Activated T-cell treated with anti-CD3 and anti-CD28 coated beads, Interleukin-2, amount 50 U/mL, for 4 hours (primary cell): Measurements from ENCODE around the gene KCNQ2. TPM values are rescaled to one million over a fixed set of nuclear protein-coding genes. Genes with fewer than 3 reads are reported as not detected.

Source experiments
- ATAC-seq, 2 donors: fragments of 200-7000 bp; cut with Tn5 transposase; one replicate each; pipeline ENCODE4 v1.10.0; 2021
- DNase-seq: peaks from one replicate; pipeline ENCODE4 v3.0.0-alpha.2; 2020
- H3K27me3 Mint-ChIP-seq: one replicate; pipeline ENCODE4 v1.8.0; 2021; ENCODE audit warnings: low read depth, mixed read lengths
- H3K36me3 Mint-ChIP-seq: one replicate; pipeline ENCODE4 v1.8.0; 2022; ENCODE audit warnings: mixed read lengths; ENCODE audit not compliant: insufficient read depth
- H3K4me1 Mint-ChIP-seq: one replicate; pipeline ENCODE4 v1.8.0; 2021; ENCODE audit warnings: low read depth, mixed read lengths
- H3K4me3 Mint-ChIP-seq: one replicate; pipeline ENCODE4 v1.8.0; 2021; ENCODE audit warnings: mild to moderate bottlenecking, moderate library complexity, mixed read lengths
- H3K9me3 Mint-ChIP-seq: one replicate; pipeline ENCODE4 v1.8.0; 2021; ENCODE audit warnings: mixed read lengths
- total RNA-seq, 3 donors: library from RNA; stranded (reverse); gene quantifications; one replicate each; pipeline ENCODE4 v1.2.1, GENCODE V29; 2021

Gene KCNQ2
- total RNA-seq, 3 donors from 2014 or later: not detected

- DNase-seq (no peak), ATAC-seq (no peak)
- Mint-ChIP-seq H3K27me3 (peaks cover 12% of the 10 kb centered on the region), H3K4me3 (no peak overlapping the region), H3K4me1 (peaks cover 3% of the 10 kb centered on the region), H3K9me3 (no peaks in the 10 kb centered on the region), H3K36me3 (no peaks in the 10 kb centered on the region)
These were observed 58.3 kb downstream of the KCNQ2 start for GRCh38 chr20:63413963-63414684.

GRCh38 chr20:63413323-63413722 is 59.1 kb downstream of the KCNQ2 start:
- Mint-ChIP-seq H3K36me3 (no peaks in the 10 kb centered on the region), H3K27me3 (peaks cover 12% of the 10 kb centered on the region), H3K4me1 (peaks cover 3% of the 10 kb centered on the region), H3K4me3 (no peak overlapping the region), H3K9me3 (no peaks in the 10 kb centered on the region)
- no peak for DNase-seq
- ATAC-seq: no peak

- Mint-ChIP-seq H3K4me3 (no peak overlapping the region), H3K27me3 (peaks cover 12% of the 10 kb centered on the region), H3K36me3 (no peaks in the 10 kb centered on the region), H3K9me3 (no peaks in the 10 kb centered on the region), H3K4me1 (peaks cover 3% of the 10 kb centered on the region)
- DNase-seq (no peak), ATAC-seq (no peak)
These were observed 59.6 kb downstream of the KCNQ2 start for GRCh38 chr20:63412889-63413288.

- DNase-seq (no peak), ATAC-seq (no peak)
- H3K4me1 Mint-ChIP-seq: peaks cover 3% of the 10 kb centered on the region
- H3K9me3 Mint-ChIP-seq: no peaks in the 10 kb centered on the region
- no peaks in the 10 kb centered on the region for H3K36me3 Mint-ChIP-seq
- H3K27me3 Mint-ChIP-seq: peaks cover 10% of the 10 kb centered on the region
- H3K4me3 Mint-ChIP-seq: no peak overlapping the region
These were observed 60.4 kb downstream of the KCNQ2 start for GRCh38 chr20:63411898-63412631.

- Mint-ChIP-seq H3K36me3 (no peaks in the 10 kb centered on the region), H3K9me3 (no peaks in the 10 kb centered on the region), H3K4me1 (peaks cover 3% of the 10 kb centered on the region), H3K4me3 (no peak overlapping the region), H3K27me3 (peaks cover 7% of the 10 kb centered on the region)
- ATAC-seq (no peak), DNase-seq (no peak)
These were observed 61.1 kb downstream of the KCNQ2 start for GRCh38 chr20:63411151-63411897.

- ATAC-seq: no peak
- H3K4me1 Mint-ChIP-seq: peaks cover 3% of the 10 kb centered on the region
- H3K27me3 Mint-ChIP-seq: peaks cover 7% of the 10 kb centered on the region
- no peak for DNase-seq
- no peaks in the 10 kb centered on the region for H3K36me3 Mint-ChIP-seq
- H3K4me3 Mint-ChIP-seq: no peak overlapping the region
- no peaks in the 10 kb centered on the region for H3K9me3 Mint-ChIP-seq
These were observed 62.5 kb downstream of the KCNQ2 start for GRCh38 chr20:63409834-63410435.

- no peaks in the 10 kb centered on the region for H3K9me3 Mint-ChIP-seq
These were observed 63.2 kb downstream of the KCNQ2 start for GRCh38 chr20:63409066-63409833.

GRCh38 chr20:63408684-63409046 is 63.8 kb downstream of the KCNQ2 start:
- Mint-ChIP-seq H3K4me3 (no peak overlapping the region), H3K9me3 (no peaks in the 10 kb centered on the region), H3K27me3 (peaks cover 5% of the 10 kb centered on the region), H3K4me1 (peaks cover 3% of the 10 kb centered on the region), H3K36me3 (no peaks in the 10 kb centered on the region)
- DNase-seq (no peak), ATAC-seq (no peak)

More at GRCh38 chr20:63409066-63409833, 63.2 kb downstream of the KCNQ2 start:
- H3K36me3 Mint-ChIP-seq: no peaks in the 10 kb centered on the region
- DNase-seq (no peak), ATAC-seq (no peak)
- peaks cover 5% of the 10 kb centered on the region for H3K27me3 Mint-ChIP-seq
- H3K4me3 Mint-ChIP-seq: no peak overlapping the region
- peaks cover 3% of the 10 kb centered on the region for H3K4me1 Mint-ChIP-seq

GRCh38 chr20:63407928-63408683 is 64.3 kb downstream of the KCNQ2 start:
- Mint-ChIP-seq H3K4me3 (no peak overlapping the region), H3K27me3 (peaks cover 5% of the 10 kb centered on the region), H3K36me3 (no peaks in the 10 kb centered on the region), H3K9me3 (no peaks in the 10 kb centered on the region), H3K4me1 (peaks cover 3% of the 10 kb centered on the region)
- no peak for ATAC-seq
- no peak for DNase-seq

- ATAC-seq: no peak
- no peak for DNase-seq
- Mint-ChIP-seq H3K9me3 (no peaks in the 10 kb centered on the region), H3K4me1 (peaks cover 2% of the 10 kb centered on the region), H3K36me3 (no peaks in the 10 kb centered on the region), H3K4me3 (no peak overlapping the region), H3K27me3 (peaks cover 4% of the 10 kb centered on the region)
These were observed 65.7 kb downstream of the KCNQ2 start for GRCh38 chr20:63406617-63407245.

GRCh38 chr20:63406011-63406410 is 66.4 kb downstream of the KCNQ2 start:
- H3K4me3 Mint-ChIP-seq: no peak overlapping the region
- DNase-seq (no peak), ATAC-seq (no peak)
- no peaks in the 10 kb centered on the region for H3K4me1 Mint-ChIP-seq
- no peaks in the 10 kb centered on the region for H3K9me3 Mint-ChIP-seq
- H3K27me3 Mint-ChIP-seq: peaks cover 4% of the 10 kb centered on the region
- no peaks in the 10 kb centered on the region for H3K36me3 Mint-ChIP-seq

GRCh38 chr20:63405102-63405730 is 67.2 kb downstream of the KCNQ2 start:
- ATAC-seq (no peak), DNase-seq (no peak)
- H3K9me3 Mint-ChIP-seq: no peaks in the 10 kb centered on the region
- H3K36me3 Mint-ChIP-seq: no peaks in the 10 kb centered on the region
- H3K27me3 Mint-ChIP-seq: peaks cover 6% of the 10 kb centered on the region
- no peak overlapping the region for H3K4me3 Mint-ChIP-seq
- H3K4me1 Mint-ChIP-seq: no peaks in the 10 kb centered on the region
